ENCODE data around the gene PTGS1. TPM values are rescaled to one million over a fixed set of nuclear protein-coding genes. Genes with fewer than 3 reads are reported as not detected.

The PTGS1 gene
- polyA plus RNA-seq, 2 of the 4 experiments (the other 2 are of a cell fraction), result 0.49 to 1.0 TPM

- Histone ChIP-seq H3K27ac (no peak overlapping the region), H3K9me3 (no peaks in the 10 kb centered on the region), H3K4me1 (no peaks in the 10 kb centered on the region), H3K4me3 (no peak overlapping the region), H3K4me2 (no peak overlapping the region)
- TF ChIP-seq MAFK (IDR thresholded peaks at IDR 0.05; ENCODE audit: partially characterized antibody) (no peak), REST (IDR thresholded peaks at IDR 0.05) (no peak), RARB (CRISPR knock-in tag; IDR thresholded peaks at IDR 0.05) (no peak), CBX2 (IDR thresholded peaks at IDR 0.05; ENCODE audit: borderline replicate concordance, low read depth) (no peak), NPAS2 (CRISPR knock-in tag; IDR thresholded peaks at IDR 0.05; ENCODE audit: borderline replicate concordance) (no peak), ZFP36 (IDR thresholded peaks at IDR 0.05; ENCODE audit: borderline replicate concordance, partially characterized antibody) (no peak), ESRRA (IDR thresholded peaks at IDR 0.05; ENCODE audit: borderline replicate concordance, low read length) (no peak), CHD4 (IDR thresholded peaks at IDR 0.05; ENCODE audit: borderline replicate concordance) (no peak), FOSL2 (IDR thresholded peaks at IDR 0.05) (no peak), FOSL2 (CRISPR knock-in tag; IDR thresholded peaks at IDR 0.05) (no peak), NR3C1 (IDR thresholded peaks at IDR 0.05) (no peak), POLR2AphosphoS2 (conservative IDR thresholded peaks at IDR 0.05; ENCODE audit: low read length) (no peak), SMC3 (IDR thresholded peaks at IDR 0.05) (no peak), CHD2 (IDR thresholded peaks at IDR 0.05; ENCODE audit: low read length, partially characterized antibody) (no peak)
- DNase-seq (ENCODE audit: low read depth in 1 of 2, low spot score in 1 of 2), result no peak
- POLR2A ChIA-PET, result no interaction called here
- CTCF ChIA-PET, result interaction anchor here (1.6 to 6.6 kb wide), 4 partner anchors 9 to 239 kb away, joined by 5 to 61 read pairs (median 28); no protein-coding TSS in a partner anchor
- 54% methylated on average over 4 of the region's 4 CpGs for WGBS (ENCODE audit: missing lambda C conversion rate)
- no peak for FAIRE-seq
- ATAC-seq, result peak in 1 of 2 experiments; percentile 13; a peak in 1 of 6 replicates
Measured at GRCh38 chr9:122337556-122337929, 33.3 kb upstream of the PTGS1 start.

GRCh38 chr9:122338536-122338935, 32.3 kb upstream of the PTGS1 start:
- FAIRE-seq (no peak), ATAC-seq (no peak), DNase-seq (ENCODE audit: low read depth in 1 of 2, low spot score in 1 of 2) (no peak)
- Histone ChIP-seq H3K27ac (no peak overlapping the region), H3K9me3 (no peaks in the 10 kb centered on the region), H3K4me2 (no peak overlapping the region), H3K4me3 (no peak overlapping the region), H3K4me1 (no peaks in the 10 kb centered on the region)
- 88% methylated on average over 6 of the region's 6 CpGs for whole genome bisulfite sequencing (ENCODE audit: missing lambda C conversion rate)
- CTCF ChIA-PET, result interaction anchor here (0.9 to 6.6 kb wide), 5 partner anchors 9 to 240 kb away, joined by 3 to 61 read pairs (median 22); no protein-coding TSS in a partner anchor
- TF ChIP-seq EP300 (IDR thresholded peaks at IDR 0.05), result no peak
- no peak for TF ChIP-seq REST (IDR thresholded peaks at IDR 0.05)
- no peak for TF ChIP-seq ZSCAN20 (CRISPR knock-in tag; IDR thresholded peaks at IDR 0.05)
- TF ChIP-seq RARB (CRISPR knock-in tag; IDR thresholded peaks at IDR 0.05), result no peak
- no peak for TF ChIP-seq CBX8 (IDR thresholded peaks at IDR 0.05)
- no peak for TF ChIP-seq CHD4 (IDR thresholded peaks at IDR 0.05; ENCODE audit: borderline replicate concordance)
- no peak for TF ChIP-seq EHF (CRISPR knock-in tag; IDR thresholded peaks at IDR 0.05)
- TF ChIP-seq NPAS2 (CRISPR knock-in tag; IDR thresholded peaks at IDR 0.05; ENCODE audit: borderline replicate concordance), result no peak
- no peak for TF ChIP-seq HEYL (CRISPR knock-in tag; IDR thresholded peaks at IDR 0.05)
- no peak for TF ChIP-seq KDM5A (IDR thresholded peaks at IDR 0.05)
- TF ChIP-seq NFE2L2 (conservative IDR thresholded peaks at IDR 0.05; ENCODE audit: low read length), result no peak
- POLR2A ChIA-PET, result no interaction called here
